Glutamatergic neuron (in vitro differentiated cells): ENCODE results near the gene PRKCA. TPM values are rescaled to one million over a fixed set of nuclear protein-coding genes. Genes with fewer than 3 reads are reported as not detected.
"Not testable (repeated sequence)": the region's sequence is repeated elsewhere in the genome, so short reads cannot be mapped to it uniquely, and the experiment has no call there.

Experiments
- DNase-seq: peaks from one replicate; pipeline ENCODE4 v3.0.0; 2022
- H3K27ac Mint-ChIP-seq: one replicate; pipeline ENCODE4 v1.8.0; 2020; ENCODE audit warnings: mild to moderate bottlenecking, mixed read lengths, inconsistent platforms; ENCODE audit not compliant: unreplicated experiment
- H3K27me3 Mint-ChIP-seq: one replicate; pipeline ENCODE4 v1.8.0; 2020; ENCODE audit warnings: mild to moderate bottlenecking, moderate library complexity, mixed read lengths, inconsistent platforms; ENCODE audit not compliant: unreplicated experiment
- H3K36me3 Mint-ChIP-seq: one replicate; pipeline ENCODE4 v1.8.0; 2020; ENCODE audit warnings: mild to moderate bottlenecking, mixed read lengths, inconsistent platforms; ENCODE audit not compliant: unreplicated experiment
- H3K4me1 Mint-ChIP-seq: one replicate; pipeline ENCODE4 v1.8.0; 2020; ENCODE audit warnings: mild to moderate bottlenecking, low read depth, mixed read lengths, inconsistent platforms; ENCODE audit not compliant: unreplicated experiment
- H3K4me3 Mint-ChIP-seq: one replicate; pipeline ENCODE4 v1.8.0; 2020; ENCODE audit warnings: mild to moderate bottlenecking, mixed read lengths, inconsistent platforms; ENCODE audit not compliant: unreplicated experiment
- H3K9me3 Mint-ChIP-seq: one replicate; pipeline ENCODE4 v1.8.0; 2020; ENCODE audit warnings: mild to moderate bottlenecking, moderate library complexity, mixed read lengths, inconsistent platforms; ENCODE audit not compliant: unreplicated experiment
- CTCF ChIP-seq: fragments of 200-600 bp; sonication (generic); IDR thresholded peaks from one replicate; pipeline ENCODE4 v1.5.0; 2021; ENCODE audit not compliant: partially characterized antibody, unreplicated experiment
- total RNA-seq: library from RNA; stranded (reverse); fragmentation: NEBNext Ultra II Directional; extraction: Animal tissue kit (Norgen Biotek cat#: 25700); gene quantifications from one replicate; pipeline ENCODE4 v1.2.1, GENCODE V29; 2021; ENCODE audit not compliant: unreplicated experiment

PRKCA gene
- total RNA-seq, 1 donor from 2014 or later, result 2.2 TPM

GRCh38 chr17:66483906-66484305, 181.5 kb downstream of the PRKCA start:
- no peak overlapping the region for H3K27ac Mint-ChIP-seq
- H3K4me1 Mint-ChIP-seq, result peaks cover 1% of the 10 kb centered on the region
- DNase-seq, result no peak
- no peaks in the 10 kb centered on the region for H3K27me3 Mint-ChIP-seq
- no peak overlapping the region for H3K4me3 Mint-ChIP-seq
- no peaks in the 10 kb centered on the region for H3K36me3 Mint-ChIP-seq
- H3K9me3 Mint-ChIP-seq, result peaks cover 2% of the 10 kb centered on the region
- TF ChIP-seq CTCF, result no peak

- no peaks in the 10 kb centered on the region for H3K9me3 Mint-ChIP-seq
- no peaks in the 10 kb centered on the region for H3K27me3 Mint-ChIP-seq
- no peak for TF ChIP-seq CTCF
- H3K4me1 Mint-ChIP-seq, result peaks cover 1% of the 10 kb centered on the region
- no peaks in the 10 kb centered on the region for H3K36me3 Mint-ChIP-seq
- DNase-seq, result no peak
- H3K4me3 Mint-ChIP-seq, result no peak overlapping the region
- H3K27ac Mint-ChIP-seq, result no peak overlapping the region
Observed at GRCh38 chr17:66485309-66485947, 183.0 kb downstream of the PRKCA start.

GRCh38 chr17:66487121-66487520, 184.7 kb downstream of the PRKCA start:
- Mint-ChIP-seq H3K27ac (no peak overlapping the region), H3K4me1 (peaks cover 1% of the 10 kb centered on the region), H3K4me3 (no peak overlapping the region), H3K36me3 (no peaks in the 10 kb centered on the region), H3K27me3 (no peaks in the 10 kb centered on the region), H3K9me3 (no peaks in the 10 kb centered on the region)
- no peak for TF ChIP-seq CTCF
- DNase-seq, result no peak

GRCh38 chr17:66487981-66488468, 185.6 kb downstream of the PRKCA start:
- Mint-ChIP-seq H3K4me3 (no peak overlapping the region), H3K9me3 (no peaks in the 10 kb centered on the region), H3K4me1 (peaks cover 1% of the 10 kb centered on the region), H3K36me3 (no peaks in the 10 kb centered on the region), H3K27me3 (no peaks in the 10 kb centered on the region), H3K27ac (no peak overlapping the region)
- DNase-seq, result no peak
- no peak for TF ChIP-seq CTCF

GRCh38 chr17:66488864-66489263, 186.5 kb downstream of the PRKCA start:
- Mint-ChIP-seq H3K4me3 (no peak overlapping the region), H3K27ac (no peak overlapping the region), H3K9me3 (no peaks in the 10 kb centered on the region), H3K4me1 (peaks cover 1% of the 10 kb centered on the region), H3K27me3 (no peaks in the 10 kb centered on the region), H3K36me3 (no peaks in the 10 kb centered on the region)
- no peak for TF ChIP-seq CTCF
- DNase-seq, result no peak

GRCh38 chr17:66489576-66489975, 187.2 kb downstream of the PRKCA start:
- not testable (repeated sequence) for H3K4me1 Mint-ChIP-seq, H3K27me3 Mint-ChIP-seq, H3K4me3 Mint-ChIP-seq, DNase-seq, H3K27ac Mint-ChIP-seq, H3K9me3 Mint-ChIP-seq, H3K36me3 Mint-ChIP-seq
